ENCODE measurements around the gene BCL7C. TPM values are rescaled to one million over a fixed set of nuclear protein-coding genes. Genes with fewer than 3 reads are reported as not detected.
"Not testable (repeated sequence)": the region's sequence is repeated elsewhere in the genome, so short reads cannot be mapped to it uniquely, and the experiment has no call there.

The BCL7C gene
- total and polyA plus RNA-seq, 2 of the 4 experiments (the other 2 are of a cell fraction): 32.3 to 34.9 TPM

DNA sequence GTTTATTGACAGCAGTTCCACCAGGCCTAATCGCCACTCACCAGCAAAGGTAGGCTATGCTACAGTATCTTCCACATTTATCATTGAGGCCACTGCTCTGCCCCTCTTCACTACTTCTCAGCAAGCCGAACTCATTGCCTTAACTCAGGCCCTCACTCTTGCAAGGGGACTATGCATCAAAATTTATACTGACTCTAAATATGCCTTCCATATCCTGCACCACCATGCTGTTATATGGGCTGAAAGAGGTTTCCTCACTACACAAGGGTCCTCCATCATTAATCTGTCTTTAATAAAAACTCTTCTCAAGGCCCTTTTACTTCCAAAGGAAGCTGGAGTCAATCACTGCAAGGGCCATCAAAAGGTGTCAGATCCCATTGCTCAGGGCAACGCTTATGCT lies 30.7 kb downstream of the BCL7C start:
- H3K4ac ChIP-seq (ENCODE audit: low read depth, low read length); H3K4me2 ChIP-seq (ENCODE audit: low read depth, low read length); ATAC-seq (ENCODE audit: low read depth); in situ Hi-C loops (cut with MboI; ENCODE audit: low sequenced_read_pairs); H3K79me1 ChIP-seq (ENCODE audit: low read depth in 1 of 2, low read length in 2 of 2); H2BK20ac ChIP-seq (ENCODE audit: low read depth, low read length); H4K5ac ChIP-seq (ENCODE audit: low read depth, low read length); BruUV-seq (replicated peaks); H3K4me3 ChIP-seq (ENCODE audit: insufficient read depth, low read depth, low read length); DNase-seq; intact Hi-C loops (cut with micrococcal nuclease); H3K14ac ChIP-seq (replicated peaks; ENCODE audit: low read depth, low read length); H3K56ac ChIP-seq (ENCODE audit: extremely low read depth, insufficient read depth, low read length); H2BK120ac ChIP-seq (ENCODE audit: low read depth, low read length); dilution Hi-C loops (cut with HindIII; ENCODE audit: low sequenced_read_pairs, unreplicated experiment); POLR2A ChIA-PET (ENCODE audit: unreplicated experiment); H3K36me3 ChIP-seq (ENCODE audit: control insufficient read depth, insufficient read depth, low read length); H3K27me3 ChIP-seq (ENCODE audit: control insufficient read depth, insufficient read depth, low read length); H3K9ac ChIP-seq (ENCODE audit: low read depth, low read length); H3K23ac ChIP-seq (ENCODE audit: low read depth, low read length); H2AFZ ChIP-seq (replicated peaks; ENCODE audit: low read length, poor library complexity); H2BK15ac ChIP-seq (ENCODE audit: low read depth, low read length); H2AK9ac ChIP-seq (replicated peaks; ENCODE audit: low read depth, low read length, poor library complexity); CTCF ChIA-PET; H3K18ac ChIP-seq (ENCODE audit: low read depth, low read length); H4K91ac ChIP-seq (ENCODE audit: insufficient read depth, low read depth, low read length); H2BK5ac ChIP-seq (ENCODE audit: low read depth, low read length, poor library complexity, severe bottlenecking); H3K27ac ChIP-seq (ENCODE audit: insufficient read depth, low read length); H3K9me1 ChIP-seq (ENCODE audit: insufficient read depth, low read length); H3K9me3 ChIP-seq (ENCODE audit: control insufficient read depth, insufficient read depth, low read length); H3K4me1 ChIP-seq (ENCODE audit: control insufficient read depth, insufficient read depth, low read length); H4K20me1 ChIP-seq (ENCODE audit: insufficient read depth, low read length); H4K8ac ChIP-seq (ENCODE audit: low read depth in 2 of 2, low read length in 2 of 2); H2AK5ac ChIP-seq (ENCODE audit: low read depth, low read length): not testable (repeated sequence)
- WGBS, 2 experiments (ENCODE audit: extremely low coverage in 2 of 2, insufficient read length in 1 of 2): 82% methylated on average over 3 of the region's 3 CpGs; no CpG with 5 or more reads in 1 of the 2 experiments

DNA sequence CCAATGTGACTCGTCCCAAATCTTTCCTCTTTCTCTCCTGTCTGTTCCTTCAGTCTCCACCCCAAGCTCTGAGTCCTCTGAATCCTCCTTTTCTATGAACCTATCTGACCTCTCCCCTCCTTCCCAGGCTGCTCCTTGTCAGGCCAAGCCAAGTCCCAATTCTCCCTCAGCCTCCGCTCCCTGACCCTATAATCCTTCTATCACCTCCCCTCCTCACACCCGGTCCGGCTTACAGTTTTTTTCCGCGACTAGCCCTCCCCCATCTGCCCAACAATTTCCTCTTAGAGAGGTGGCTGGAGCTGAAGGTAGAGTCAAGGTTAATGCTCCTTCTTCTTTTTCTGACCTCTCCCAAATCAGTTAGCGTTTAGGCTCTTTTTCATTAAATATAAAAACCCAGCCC lies 33.1 kb downstream of the BCL7C start:
- POLR2A ChIA-PET (ENCODE audit: unreplicated experiment); H3K9me3 ChIP-seq (ENCODE audit: control insufficient read depth, insufficient read depth, low read length); H3K56ac ChIP-seq (ENCODE audit: extremely low read depth, insufficient read depth, low read length); H3K9ac ChIP-seq (ENCODE audit: low read depth, low read length); H3K18ac ChIP-seq (ENCODE audit: low read depth, low read length); H2AFZ ChIP-seq (replicated peaks; ENCODE audit: low read length, poor library complexity); H3K4ac ChIP-seq (ENCODE audit: low read depth, low read length); H3K9me1 ChIP-seq (ENCODE audit: insufficient read depth, low read length); H3K23ac ChIP-seq (ENCODE audit: low read depth, low read length); H2BK15ac ChIP-seq (ENCODE audit: low read depth, low read length); intact Hi-C loops (cut with micrococcal nuclease); dilution Hi-C loops (cut with HindIII; ENCODE audit: low sequenced_read_pairs, unreplicated experiment); H4K8ac ChIP-seq (ENCODE audit: low read depth in 2 of 2, low read length in 2 of 2); H3K27ac ChIP-seq (ENCODE audit: insufficient read depth, low read length); H2AK9ac ChIP-seq (replicated peaks; ENCODE audit: low read depth, low read length, poor library complexity); H3K27me3 ChIP-seq (ENCODE audit: control insufficient read depth, insufficient read depth, low read length); H3K4me1 ChIP-seq (ENCODE audit: control insufficient read depth, insufficient read depth, low read length); ATAC-seq (ENCODE audit: low read depth); H4K91ac ChIP-seq (ENCODE audit: insufficient read depth, low read depth, low read length); H2BK20ac ChIP-seq (ENCODE audit: low read depth, low read length); BruUV-seq (replicated peaks); H3K79me1 ChIP-seq (ENCODE audit: low read depth in 1 of 2, low read length in 2 of 2); H2BK120ac ChIP-seq (ENCODE audit: low read depth, low read length); H3K4me2 ChIP-seq (ENCODE audit: low read depth, low read length); CTCF ChIA-PET; H4K5ac ChIP-seq (ENCODE audit: low read depth, low read length); H2BK5ac ChIP-seq (ENCODE audit: low read depth, low read length, poor library complexity, severe bottlenecking); in situ Hi-C loops (cut with MboI; ENCODE audit: low sequenced_read_pairs); H2AK5ac ChIP-seq (ENCODE audit: low read depth, low read length); H3K14ac ChIP-seq (replicated peaks; ENCODE audit: low read depth, low read length); H3K4me3 ChIP-seq (ENCODE audit: insufficient read depth, low read depth, low read length); H3K36me3 ChIP-seq (ENCODE audit: control insufficient read depth, insufficient read depth, low read length); H4K20me1 ChIP-seq (ENCODE audit: insufficient read depth, low read length); DNase-seq: not testable (repeated sequence)
- 56% methylated on average over 1 of the region's 7 CpGs; no CpG with 5 or more reads in 1 of the 2 experiments for WGBS, 2 experiments (ENCODE audit: extremely low coverage in 2 of 2, insufficient read length in 1 of 2)
